Immature natural killer cell (primary cell): ENCODE data around the gene ASAP3. TPM values are rescaled to one million over a fixed set of nuclear protein-coding genes. Genes with fewer than 3 reads are reported as not detected.

Experiments used
- DNase-seq, 3 donors: peaks; one replicate each; pipeline ENCODE4 v3.0.0; 2022; ENCODE audit warnings: mixed read lengths in 1 of 3
- H3K27ac Mint-ChIP-seq, 6 donors: one replicate each; pipeline ENCODE4 v1.8.0; 2020; ENCODE audit warnings: mixed read lengths in 6 of 6, mild to moderate bottlenecking in 5 of 6, inconsistent platforms in 4 of 6, moderate library complexity in 3 of 6
- H3K27me3 Mint-ChIP-seq, 3 donors: one replicate each; pipeline ENCODE4 v1.8.0; 2020 to 2021; ENCODE audit warnings: low read depth in 3 of 3, mild to moderate bottlenecking in 3 of 3, mixed read lengths in 3 of 3, moderate library complexity in 3 of 3, inconsistent platforms in 1 of 3
- H3K36me3 Mint-ChIP-seq, 3 donors: one replicate each; pipeline ENCODE4 v1.8.0; 2020; ENCODE audit warnings: mixed read lengths in 3 of 3, inconsistent platforms in 2 of 3, mild to moderate bottlenecking in 2 of 3
- H3K4me1 Mint-ChIP-seq, 2 donors: one replicate each; pipeline ENCODE4 v1.8.0; 2020; ENCODE audit warnings: inconsistent platforms in 2 of 2, mild to moderate bottlenecking in 2 of 2, mixed read lengths in 2 of 2, moderate library complexity in 1 of 2
- H3K4me3 Mint-ChIP-seq, 5 donors: one replicate each; pipeline ENCODE4 v1.8.0; 2020; ENCODE audit warnings: mild to moderate bottlenecking in 5 of 5, mixed read lengths in 5 of 5, inconsistent platforms in 3 of 5, moderate library complexity in 3 of 5
- H3K9me3 Mint-ChIP-seq, 6 donors: one replicate each; pipeline ENCODE4 v1.8.0; 2020; ENCODE audit warnings: mild to moderate bottlenecking in 6 of 6, mixed read lengths in 6 of 6, inconsistent platforms in 4 of 6, moderate library complexity in 3 of 6
- polyA plus RNA-seq, 3 donors: library from polyadenylated mRNA; unstranded; fragments of 300-500 nt; fragmentation: Illumina TruSeq; gene quantifications; one replicate each; pipeline ENCODE4 v1.2.3, GENCODE V29; 2021

The ASAP3 gene
- polyA plus RNA-seq, 3 donors from 2014 or later = not detected

DNA sequence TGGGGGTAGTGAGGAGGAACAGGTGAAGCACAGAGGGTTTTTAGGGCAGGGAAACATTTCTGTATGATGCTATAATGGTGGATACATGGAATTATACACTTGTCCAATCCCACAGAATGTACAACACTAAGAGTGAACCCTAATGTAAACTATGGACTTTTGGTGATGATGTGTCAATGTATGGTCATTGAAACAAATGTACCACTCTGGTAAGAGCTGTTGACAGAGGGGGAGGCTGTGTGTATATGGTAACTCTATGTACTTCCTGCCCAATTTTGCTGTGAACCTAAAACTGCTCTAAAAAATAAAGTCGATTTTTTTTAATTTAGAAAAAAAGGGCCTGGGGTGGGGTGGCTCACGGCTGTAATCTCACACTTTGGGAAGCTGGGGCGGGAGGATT is 22.9 kb downstream of the ASAP3 start:
- H3K4me1 Mint-ChIP-seq = no peaks in the 10 kb centered on the region

GRCh38 chr1:23460519-23460918 is 23.5 kb downstream of the ASAP3 start:
- DNase-seq = no peak
- Mint-ChIP-seq H3K9me3 (no peaks in the 10 kb centered on the region), H3K36me3 (no peaks in the 10 kb centered on the region), H3K27me3 (peaks cover 2 to 15% (median 4%) of the 10 kb centered on the region in 3 donors), H3K27ac (no peak overlapping the region), H3K4me3 (no peak overlapping the region), H3K4me1 (no peaks in the 10 kb centered on the region)

More for the DNA sequence above, 22.9 kb downstream of the ASAP3 start:
- peaks cover 2 to 15% (median 4%) of the 10 kb centered on the region in 3 donors for H3K27me3 Mint-ChIP-seq
- no peak overlapping the region for H3K4me3 Mint-ChIP-seq
- DNase-seq = no peak
- no peaks in the 10 kb centered on the region for H3K36me3 Mint-ChIP-seq
- no peaks in the 10 kb centered on the region for H3K9me3 Mint-ChIP-seq
- H3K27ac Mint-ChIP-seq = no peak overlapping the region

GRCh38 chr1:23459338-23459757 is 24.6 kb downstream of the ASAP3 start:
- Mint-ChIP-seq H3K4me3 (no peak overlapping the region), H3K27ac (no peak overlapping the region), H3K36me3 (no peaks in the 10 kb centered on the region), H3K9me3 (no peaks in the 10 kb centered on the region), H3K27me3 (peaks cover 4 to 16% (median 5%) of the 10 kb centered on the region in 3 donors), H3K4me1 (no peaks in the 10 kb centered on the region)
- no peak for DNase-seq

DNA sequence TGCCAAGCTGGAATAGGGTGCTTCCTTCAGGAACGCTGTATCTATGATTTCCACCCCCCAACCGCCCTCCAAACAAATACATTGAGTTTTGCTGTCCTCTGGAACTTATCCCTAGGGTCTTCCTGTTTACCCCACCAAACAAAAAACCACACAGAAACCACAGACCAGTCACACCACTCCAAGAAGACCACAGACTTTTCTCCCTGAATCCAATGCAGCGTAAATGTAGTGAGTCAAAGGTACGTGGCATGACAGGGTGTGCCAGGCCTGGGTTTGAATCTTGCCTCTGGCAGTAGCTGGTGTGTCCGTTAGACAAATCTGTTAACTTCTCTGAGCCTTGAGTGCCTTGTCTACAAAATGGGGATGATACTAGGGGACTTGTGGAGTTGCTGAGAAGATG is 27.8 kb downstream of the ASAP3 start:
- Mint-ChIP-seq H3K4me3 (no peak overlapping the region), H3K27me3 (peaks cover 0 to 18% (median 9%) of the 10 kb centered on the region in 3 donors), H3K9me3 (no peaks in the 10 kb centered on the region), H3K36me3 (no peaks in the 10 kb centered on the region), H3K4me1 (peaks cover 10 to 12% of the 10 kb centered on the region in 2 donors), H3K27ac (no peak overlapping the region)
- no peak for DNase-seq

- no peak for DNase-seq
- Mint-ChIP-seq H3K9me3 (no peaks in the 10 kb centered on the region), H3K4me1 (peaks cover 10 to 12% of the 10 kb centered on the region in 2 donors), H3K36me3 (no peaks in the 10 kb centered on the region), H3K27me3 (peaks cover 0 to 15% (median 7%) of the 10 kb centered on the region in 3 donors), H3K27ac (no peak overlapping the region), H3K4me3 (no peak overlapping the region)
Observed at GRCh38 chr1:23453455-23454000, 30.5 kb downstream of the ASAP3 start.

- peak; percentile 14 to 45 (median 21) for DNase-seq
- Mint-ChIP-seq H3K36me3 (no peaks in the 10 kb centered on the region), H3K4me1 (peaks cover 10 to 12% of the 10 kb centered on the region in 2 donors), H3K27ac (no peak overlapping the region), H3K9me3 (no peaks in the 10 kb centered on the region), H3K4me3 (no peak overlapping the region), H3K27me3 (peaks cover 0 to 12% (median 7%) of the 10 kb centered on the region in 3 donors)
Observed at GRCh38 chr1:23452011-23452411, 32.0 kb downstream of the ASAP3 start.

DNA sequence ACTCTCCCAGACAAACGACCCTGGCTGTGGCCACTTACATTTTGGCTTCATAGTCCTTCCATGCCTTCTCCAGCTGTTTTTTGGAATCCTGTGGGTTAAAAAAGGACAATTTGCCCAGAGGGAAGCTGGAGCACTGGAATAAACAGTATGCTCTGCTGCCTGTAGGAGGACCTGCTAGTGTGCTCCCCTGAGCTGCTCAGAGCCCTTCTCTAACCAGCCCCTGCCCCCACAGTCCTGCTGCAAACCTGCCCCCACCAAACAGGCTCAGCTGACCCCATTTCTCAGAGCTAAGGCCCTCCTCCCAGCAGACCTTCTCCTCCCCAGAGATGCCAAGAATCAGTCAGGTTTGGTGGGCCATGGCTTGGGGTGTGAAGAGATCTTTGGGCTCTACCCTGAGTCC is 32.5 kb downstream of the ASAP3 start:
- H3K27ac Mint-ChIP-seq = no peak overlapping the region
- no peaks in the 10 kb centered on the region for H3K36me3 Mint-ChIP-seq
- H3K4me1 Mint-ChIP-seq = peaks cover 10 to 12% of the 10 kb centered on the region in 2 donors
- H3K4me3 Mint-ChIP-seq = peak overlapping the region in 1 of 5 donors; percentile 6
- peaks cover 0 to 12% (median 7%) of the 10 kb centered on the region in 3 donors for H3K27me3 Mint-ChIP-seq
- no peaks in the 10 kb centered on the region for H3K9me3 Mint-ChIP-seq
- no peak for DNase-seq

GRCh38 chr1:23450894-23451293 is 33.1 kb downstream of the ASAP3 start:
- Mint-ChIP-seq H3K36me3 (no peaks in the 10 kb centered on the region), H3K27ac (no peak overlapping the region), H3K4me1 (peaks cover 10 to 12% of the 10 kb centered on the region in 2 donors), H3K4me3 (no peak overlapping the region), H3K9me3 (no peaks in the 10 kb centered on the region), H3K27me3 (peaks cover 0 to 12% (median 7%) of the 10 kb centered on the region in 3 donors)
- DNase-seq = no peak

DNA sequence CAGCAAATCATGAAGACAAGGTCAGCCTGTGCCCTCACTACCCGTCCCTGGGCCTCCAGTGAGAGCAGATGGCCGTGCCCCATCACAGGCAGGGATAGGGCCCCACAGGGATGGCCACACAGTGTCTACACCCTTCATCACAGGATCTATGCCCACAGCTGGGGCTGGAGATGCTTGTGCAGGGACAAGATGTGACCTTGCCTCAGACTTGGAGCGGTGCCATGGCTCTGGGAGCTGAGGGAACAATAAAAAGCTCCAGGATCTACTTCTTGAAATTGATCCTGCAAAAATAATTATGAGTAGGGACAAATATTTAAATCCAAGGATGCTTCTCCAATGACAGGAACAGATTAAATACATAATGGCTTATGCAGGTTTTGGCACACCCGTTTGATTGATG is 34.0 kb downstream of the ASAP3 start:
- Mint-ChIP-seq H3K9me3 (no peaks in the 10 kb centered on the region), H3K36me3 (no peaks in the 10 kb centered on the region), H3K27me3 (peaks cover 0 to 11% (median 4%) of the 10 kb centered on the region in 3 donors), H3K4me1 (peaks cover 10 to 12% of the 10 kb centered on the region in 2 donors), H3K4me3 (no peak overlapping the region), H3K27ac (no peak overlapping the region)
- DNase-seq = no peak

DNA sequence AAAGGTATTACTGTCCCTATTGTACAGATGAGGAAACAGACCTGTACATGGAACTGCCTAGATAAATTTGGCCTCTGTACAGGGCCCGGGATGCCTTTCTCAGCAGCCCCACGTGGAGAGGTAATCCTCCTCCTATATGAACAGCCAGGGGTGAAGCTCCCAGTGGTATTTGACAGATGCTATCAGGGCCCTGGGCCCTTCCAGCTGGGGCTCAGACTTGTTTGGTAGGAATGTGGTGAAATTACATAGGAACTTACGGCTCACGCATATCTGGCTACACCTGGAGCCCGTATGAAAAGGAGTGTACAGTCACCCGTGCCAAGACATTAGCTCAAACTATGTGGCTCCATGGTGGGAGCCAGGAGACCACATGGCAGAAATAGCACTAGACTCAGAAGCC is 34.7 kb downstream of the ASAP3 start:
- no peaks in the 10 kb centered on the region for H3K36me3 Mint-ChIP-seq
- no peaks in the 10 kb centered on the region for H3K9me3 Mint-ChIP-seq
- no peak overlapping the region for H3K27ac Mint-ChIP-seq
- no peak overlapping the region for H3K4me3 Mint-ChIP-seq
- peaks cover 10 to 12% of the 10 kb centered on the region in 2 donors for H3K4me1 Mint-ChIP-seq
- DNase-seq = no peak
- peaks cover 0 to 11% (median 4%) of the 10 kb centered on the region in 3 donors for H3K27me3 Mint-ChIP-seq

DNA sequence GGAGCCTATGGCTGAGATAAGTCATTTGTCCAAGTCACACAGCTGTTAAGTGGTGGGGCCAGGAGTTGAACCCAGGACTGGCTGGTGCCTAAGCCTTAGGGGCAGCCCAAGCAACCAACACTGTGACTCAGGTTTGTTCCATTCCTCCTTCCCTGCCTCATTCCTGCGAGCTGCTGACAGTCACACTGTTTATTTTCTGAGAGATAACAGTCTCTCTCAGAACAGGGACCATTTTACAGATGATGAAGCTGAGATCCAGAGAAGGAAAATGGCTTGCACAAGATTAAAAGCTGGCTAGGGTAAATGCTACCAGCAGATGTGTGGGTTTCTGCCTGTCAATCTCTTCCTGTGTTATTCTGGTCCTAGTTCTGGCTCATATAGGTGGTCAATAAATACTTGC is 35.1 kb downstream of the ASAP3 start:
- Mint-ChIP-seq H3K36me3 (no peaks in the 10 kb centered on the region), H3K27ac (no peak overlapping the region), H3K4me3 (no peak overlapping the region), H3K27me3 (peaks cover 0 to 11% (median 4%) of the 10 kb centered on the region in 3 donors), H3K9me3 (no peaks in the 10 kb centered on the region), H3K4me1 (peaks cover 10 to 12% of the 10 kb centered on the region in 2 donors)
- no peak for DNase-seq

DNA sequence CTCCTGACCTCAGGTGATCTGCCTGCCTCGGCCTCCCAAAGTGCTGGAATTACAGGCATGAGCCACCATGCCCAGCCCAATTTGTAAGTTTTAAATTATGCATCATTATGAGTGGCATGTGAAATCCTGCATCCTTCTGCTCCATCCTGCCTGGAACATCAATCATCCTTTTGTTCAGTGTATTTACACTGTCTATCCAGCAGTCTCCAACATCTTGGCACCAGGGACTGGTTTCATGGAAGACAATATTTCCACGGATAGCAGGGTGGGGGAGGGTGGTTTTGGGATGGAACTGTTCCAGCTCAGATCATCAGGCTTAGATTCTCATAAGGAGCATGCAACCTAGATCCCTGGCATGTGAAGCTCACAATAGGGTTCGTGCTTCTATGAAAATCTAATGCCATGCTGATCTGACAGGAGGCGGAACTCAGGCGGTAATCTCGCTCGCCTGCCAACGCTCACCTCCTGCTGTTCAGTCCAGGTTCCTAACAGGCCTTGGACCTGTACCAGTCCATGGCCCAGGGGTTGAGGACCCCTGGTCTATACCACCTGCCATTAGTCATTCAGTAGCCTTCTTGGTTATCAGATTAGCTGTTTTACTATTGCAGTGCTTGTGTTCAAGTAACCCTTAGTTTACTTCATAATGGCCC is 37.2 kb downstream of the ASAP3 start:
- Mint-ChIP-seq H3K4me3 (no peak overlapping the region), H3K4me1 (peaks cover 4% of the 10 kb centered on the region in 2 donors), H3K36me3 (no peaks in the 10 kb centered on the region), H3K9me3 (no peaks in the 10 kb centered on the region), H3K27me3 (peaks cover 0 to 8% (median 2%) of the 10 kb centered on the region in 3 donors), H3K27ac (no peak overlapping the region)
- no peak for DNase-seq

DNA sequence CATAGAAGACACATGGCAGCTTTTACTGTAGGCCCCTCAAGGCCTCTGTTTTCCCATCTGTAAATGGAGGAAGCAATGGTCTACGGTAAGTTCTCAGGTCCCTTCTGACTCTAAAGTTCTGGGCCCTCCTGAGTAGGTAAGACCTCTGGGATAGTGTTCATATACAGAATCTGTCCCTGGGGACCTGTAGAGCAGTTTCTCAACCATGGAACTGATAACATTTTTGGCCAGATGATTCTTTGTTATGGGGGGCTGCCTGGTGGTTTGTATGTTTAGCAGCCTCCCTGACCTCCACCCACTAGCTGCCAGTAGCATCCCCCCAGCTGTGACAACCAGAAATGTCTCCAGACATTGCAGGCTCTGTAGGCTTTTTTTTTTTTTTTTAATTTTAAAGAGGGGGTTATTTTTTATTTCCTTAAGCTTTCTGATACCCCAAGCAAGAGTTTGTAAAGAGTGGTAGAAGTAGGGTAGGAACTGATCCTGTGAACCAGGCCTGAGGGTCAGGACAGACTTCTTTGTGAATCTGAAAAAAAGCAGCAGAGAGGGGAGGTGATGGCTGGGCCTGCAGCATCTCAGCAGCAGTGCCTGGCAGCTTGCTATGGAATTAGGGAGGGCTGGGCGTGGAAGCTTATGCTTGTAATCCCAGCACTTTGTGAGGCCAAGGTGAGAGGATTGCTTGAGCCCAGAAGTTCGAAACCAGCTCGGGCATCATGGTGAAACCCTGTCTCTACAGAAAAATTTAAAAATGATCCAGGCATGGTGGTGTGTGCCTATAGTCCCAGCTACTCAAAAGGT is 39.2 kb downstream of the ASAP3 start:
- no peaks in the 10 kb centered on the region for H3K9me3 Mint-ChIP-seq
- no peaks in the 10 kb centered on the region for H3K36me3 Mint-ChIP-seq
- no peak for DNase-seq
- H3K4me1 Mint-ChIP-seq = no peaks in the 10 kb centered on the region
- no peak overlapping the region for H3K4me3 Mint-ChIP-seq
- H3K27ac Mint-ChIP-seq = no peak overlapping the region
- peaks cover 0 to 3% (median 2%) of the 10 kb centered on the region in 3 donors for H3K27me3 Mint-ChIP-seq

DNA sequence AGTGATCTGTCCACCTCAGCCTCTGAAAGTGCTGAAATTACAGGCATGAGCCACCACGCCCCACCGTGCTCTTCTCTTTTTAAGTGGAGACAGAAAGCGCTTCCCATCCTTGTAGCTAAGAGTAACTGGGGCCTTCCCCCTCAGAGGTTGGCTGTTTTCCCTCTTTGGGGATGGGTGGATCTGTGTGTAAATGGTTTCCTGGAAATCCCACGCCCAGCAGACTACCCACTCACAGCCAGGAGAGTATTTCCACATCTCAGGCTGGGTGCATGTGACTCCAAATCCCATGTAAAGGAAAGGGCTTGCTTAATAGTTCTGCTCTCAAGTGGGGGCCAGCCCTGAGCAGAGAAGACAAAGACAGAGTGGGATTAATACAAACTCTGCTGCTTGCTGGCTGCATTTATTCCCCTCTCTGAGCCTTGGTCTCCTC is 39.9 kb downstream of the ASAP3 start:
- no peaks in the 10 kb centered on the region for H3K9me3 Mint-ChIP-seq
- no peaks in the 10 kb centered on the region for H3K4me1 Mint-ChIP-seq
- DNase-seq = no peak
- H3K27ac Mint-ChIP-seq = no peak overlapping the region
- H3K27me3 Mint-ChIP-seq = peaks cover 0 to 3% (median 2%) of the 10 kb centered on the region in 3 donors
- no peaks in the 10 kb centered on the region for H3K36me3 Mint-ChIP-seq
- H3K4me3 Mint-ChIP-seq = no peak overlapping the region
